Measurements from ENCODE around the gene MFSD12.
A peak's percentile ranks its signal among the peaks of the same experiment; 100 is the strongest.

- TF ChIP-seq POLR2A (IDR thresholded peaks at IDR 0.05) = no peak
- TF ChIP-seq CTCF (IDR thresholded peaks at IDR 0.05) = peak; percentile 34 to 50 (median 38)
Observed at GRCh38 chr19:3586127-3586626, 28.8 kb upstream of the MFSD12 start.
